Neural crest cell (in vitro differentiated cells): Measurements from ENCODE around the gene SLC39A11. TPM values are rescaled to one million over a fixed set of nuclear protein-coding genes. Genes with fewer than 3 reads are reported as not detected.

ENCODE experiments used
- DNase-seq: peaks from one replicate; pipeline ENCODE4 v3.0.0; 2021; ENCODE audit warnings: low read depth, mixed read lengths, low spot score
- H3K27ac Mint-ChIP-seq: one replicate; pipeline ENCODE4 v1.8.0; 2021; ENCODE audit warnings: mild to moderate bottlenecking, mixed read lengths; ENCODE audit not compliant: unreplicated experiment
- H3K27me3 Mint-ChIP-seq: 2 replicates; pipeline ENCODE4 v1.8.0; 2021; ENCODE audit warnings: low read depth, mild to moderate bottlenecking, mixed read lengths
- H3K36me3 Mint-ChIP-seq: 2 replicates; pipeline ENCODE4 v1.8.0; 2021; ENCODE audit warnings: low read depth, mild to moderate bottlenecking, mixed read lengths
- H3K4me1 Mint-ChIP-seq: 2 replicates; pipeline ENCODE4 v1.8.0; 2021; ENCODE audit warnings: mixed read lengths
- H3K4me3 Mint-ChIP-seq: one replicate; pipeline ENCODE4 v1.8.0; 2021; ENCODE audit warnings: mild to moderate bottlenecking, mixed read lengths
- H3K9me3 Mint-ChIP-seq: 2 replicates; pipeline ENCODE4 v1.8.0; 2021; ENCODE audit warnings: mixed read lengths
- total RNA-seq: library from RNA; stranded (reverse); gene quantifications from 2 replicates; pipeline ENCODE4 v1.2.1, GENCODE V29; 2021
- TF ChIP-seq, protein P1 (sequence below): fragments of 200-600 bp; sonication (generic); conservative IDR thresholded peaks from 2 replicates; pipeline ENCODE4 v1.5.0; 2021; ENCODE audit warnings: antibody characterized with exemption, mild to moderate bottlenecking

Gene SLC39A11
- total RNA-seq, 1 donor from 2014 or later: 11.3 TPM

DNA sequence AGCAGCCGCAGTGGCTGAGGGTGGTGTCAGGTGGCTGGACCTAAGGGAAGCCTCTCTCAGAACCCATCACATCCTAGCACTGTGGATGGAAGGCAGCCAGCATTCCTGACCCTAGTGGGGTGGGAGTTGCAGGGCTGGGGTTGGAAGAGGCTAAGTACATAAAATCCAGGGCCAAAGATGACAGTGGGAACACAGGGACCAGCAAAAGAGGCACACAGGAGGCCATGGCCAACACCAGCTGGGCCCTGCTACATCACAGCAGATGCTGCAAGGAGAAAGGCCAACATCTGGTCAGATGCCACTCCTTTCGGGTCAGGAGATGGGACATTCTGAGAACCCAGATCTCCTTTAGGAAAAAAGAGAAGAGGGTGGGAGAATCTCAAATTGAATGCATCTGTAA lies 415.4 kb downstream of the SLC39A11 start:
- DNase-seq: no peak
- Mint-ChIP-seq H3K4me1 (no peaks in the 10 kb centered on the region), H3K27me3 (no peaks in the 10 kb centered on the region), H3K9me3 (peaks cover 4% of the 10 kb centered on the region), H3K36me3 (no peaks in the 10 kb centered on the region), H3K4me3 (no peak overlapping the region), H3K27ac (no peak overlapping the region)
- TF ChIP-seq, protein P1, sequence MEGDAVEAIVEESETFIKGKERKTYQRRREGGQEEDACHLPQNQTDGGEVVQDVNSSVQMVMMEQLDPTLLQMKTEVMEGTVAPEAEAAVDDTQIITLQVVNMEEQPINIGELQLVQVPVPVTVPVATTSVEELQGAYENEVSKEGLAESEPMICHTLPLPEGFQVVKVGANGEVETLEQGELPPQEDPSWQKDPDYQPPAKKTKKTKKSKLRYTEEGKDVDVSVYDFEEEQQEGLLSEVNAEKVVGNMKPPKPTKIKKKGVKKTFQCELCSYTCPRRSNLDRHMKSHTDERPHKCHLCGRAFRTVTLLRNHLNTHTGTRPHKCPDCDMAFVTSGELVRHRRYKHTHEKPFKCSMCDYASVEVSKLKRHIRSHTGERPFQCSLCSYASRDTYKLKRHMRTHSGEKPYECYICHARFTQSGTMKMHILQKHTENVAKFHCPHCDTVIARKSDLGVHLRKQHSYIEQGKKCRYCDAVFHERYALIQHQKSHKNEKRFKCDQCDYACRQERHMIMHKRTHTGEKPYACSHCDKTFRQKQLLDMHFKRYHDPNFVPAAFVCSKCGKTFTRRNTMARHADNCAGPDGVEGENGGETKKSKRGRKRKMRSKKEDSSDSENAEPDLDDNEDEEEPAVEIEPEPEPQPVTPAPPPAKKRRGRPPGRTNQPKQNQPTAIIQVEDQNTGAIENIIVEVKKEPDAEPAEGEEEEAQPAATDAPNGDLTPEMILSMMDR: no peak

- no peak for DNase-seq
- H3K4me1 Mint-ChIP-seq: no peaks in the 10 kb centered on the region
- H3K9me3 Mint-ChIP-seq: no peaks in the 10 kb centered on the region
- H3K27me3 Mint-ChIP-seq: peaks cover 3% of the 10 kb centered on the region
- H3K4me3 Mint-ChIP-seq: no peak overlapping the region
- TF ChIP-seq, protein P1: no peak
- H3K27ac Mint-ChIP-seq: peak overlapping the region; percentile 19
- no peaks in the 10 kb centered on the region for H3K36me3 Mint-ChIP-seq
These were observed 419.8 kb downstream of the SLC39A11 start for GRCh38 chr17:72672729-72673128.

GRCh38 chr17:72671016-72671415 lies 421.5 kb downstream of the SLC39A11 start:
- H3K27me3 Mint-ChIP-seq: peaks cover 3% of the 10 kb centered on the region
- no peak overlapping the region for H3K4me3 Mint-ChIP-seq
- no peak for DNase-seq
- TF ChIP-seq, protein P1: no peak
- peaks cover 12% of the 10 kb centered on the region for H3K4me1 Mint-ChIP-seq
- no peaks in the 10 kb centered on the region for H3K36me3 Mint-ChIP-seq
- no peak overlapping the region for H3K27ac Mint-ChIP-seq
- H3K9me3 Mint-ChIP-seq: no peaks in the 10 kb centered on the region

DNA sequence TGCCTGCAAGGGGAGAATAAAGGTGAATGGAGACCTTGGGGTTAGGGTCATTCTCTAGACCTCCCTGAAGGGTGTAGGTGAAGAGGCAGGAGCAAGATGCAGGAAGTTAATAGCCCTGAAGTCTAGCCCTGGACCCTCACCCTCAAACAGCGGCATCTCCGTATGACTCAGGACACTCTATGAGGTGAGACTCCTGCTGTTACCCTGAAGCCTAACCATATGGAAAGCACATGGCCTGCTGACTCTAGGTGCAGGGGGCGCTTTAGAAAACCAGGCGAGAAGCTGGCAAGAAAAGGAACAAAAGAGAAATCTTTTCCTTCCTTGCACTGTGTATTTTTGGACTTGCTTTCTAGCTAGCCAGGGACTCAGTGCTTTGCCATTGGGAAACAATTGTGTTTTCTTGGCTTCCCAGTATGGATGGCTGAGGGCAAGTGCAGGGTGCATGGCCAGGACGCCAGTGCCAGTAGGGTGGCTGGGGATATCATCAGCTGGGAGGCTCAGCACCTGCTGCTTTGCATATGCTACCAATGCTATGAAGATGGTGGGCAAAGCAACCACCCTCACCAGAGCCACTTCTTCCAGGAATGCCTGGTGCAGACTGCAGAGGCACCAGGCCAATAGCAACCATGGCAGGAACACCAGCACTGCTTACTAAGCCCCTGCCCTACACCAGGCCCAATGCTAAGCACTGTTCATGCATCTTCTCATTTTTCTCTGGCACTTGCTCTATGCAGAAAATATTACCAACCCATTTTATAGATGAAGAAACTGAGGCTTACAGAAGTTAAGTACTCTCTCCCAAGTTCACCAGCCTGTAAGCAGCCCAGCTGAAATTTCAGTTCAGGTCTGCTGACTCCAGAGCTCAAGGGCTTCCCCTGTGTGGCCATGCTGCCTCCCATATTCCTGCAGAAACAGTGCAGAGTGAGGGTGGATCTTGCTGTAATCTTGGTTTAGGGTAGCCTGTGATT lies 425.1 kb downstream of the SLC39A11 start:
- DNase-seq: no peak
- TF ChIP-seq, protein P1: no peak
- Mint-ChIP-seq H3K4me3 (no peak overlapping the region), H3K4me1 (peaks cover 18% of the 10 kb centered on the region), H3K36me3 (peaks cover 4% of the 10 kb centered on the region), H3K27me3 (peaks cover 3% of the 10 kb centered on the region), H3K9me3 (peaks cover 7% of the 10 kb centered on the region), H3K27ac (no peak overlapping the region)

DNA sequence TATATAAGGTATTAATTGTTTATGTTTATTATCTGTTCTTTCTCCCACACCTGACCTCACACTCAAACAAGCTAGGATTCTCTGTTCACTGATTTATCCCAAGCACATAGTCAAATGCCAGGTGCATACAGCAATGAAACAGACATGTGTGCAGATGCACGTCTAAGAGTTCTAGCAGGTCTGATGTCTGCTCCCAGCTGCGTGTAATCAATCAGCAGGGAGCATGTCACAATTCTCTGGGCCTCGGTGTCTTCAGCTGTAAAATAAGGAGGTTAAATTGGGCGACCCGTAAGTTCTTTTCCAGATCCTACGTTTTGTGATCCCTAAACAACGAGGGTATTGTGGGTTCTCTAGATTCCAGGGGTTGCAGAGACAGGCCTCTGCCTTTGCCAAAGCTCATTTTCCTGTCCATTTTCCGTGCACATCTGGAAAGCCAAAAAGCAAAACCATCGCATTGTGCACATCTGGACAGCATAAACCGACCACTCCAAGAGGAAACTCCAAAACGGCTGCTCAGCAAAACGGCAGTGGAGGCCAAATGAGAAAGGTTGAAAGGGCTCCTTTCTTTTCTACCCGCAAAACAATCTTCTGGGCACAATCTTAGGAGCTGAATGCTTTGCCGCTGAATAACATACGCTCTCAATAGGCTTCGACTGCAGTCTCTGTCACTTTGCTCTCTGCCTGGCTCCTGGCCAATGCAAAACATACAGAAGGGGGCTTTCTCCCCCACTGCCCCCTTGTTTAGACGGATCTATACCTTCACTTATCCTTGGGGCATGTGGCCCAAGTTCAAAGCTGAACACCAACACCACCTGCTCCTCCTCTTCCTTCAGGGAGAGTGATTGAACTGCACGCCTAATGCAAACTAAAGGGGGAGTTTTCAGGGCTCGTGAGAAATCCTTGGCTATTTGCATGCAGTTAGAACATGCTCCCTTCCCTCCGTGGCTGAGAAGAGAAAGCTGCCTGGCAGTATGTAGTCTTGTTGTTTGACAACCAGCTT lies 426.3 kb downstream of the SLC39A11 start:
- peak overlapping the region; percentile 19 for H3K4me3 Mint-ChIP-seq
- H3K27ac Mint-ChIP-seq: no peak overlapping the region
- DNase-seq: no peak

More for the DNA sequence above, 426.3 kb downstream of the SLC39A11 start:
- Mint-ChIP-seq H3K27me3 (peaks cover 5% of the 10 kb centered on the region), H3K4me1 (peaks cover 29% of the 10 kb centered on the region), H3K36me3 (peaks cover 4% of the 10 kb centered on the region), H3K9me3 (peaks cover 7% of the 10 kb centered on the region)
- TF ChIP-seq, protein P1: no peak
